Measurements from ENCODE around the gene NDUFB1. TPM values are rescaled to one million over a fixed set of nuclear protein-coding genes. Genes with fewer than 3 reads are reported as not detected.
A peak's percentile ranks its signal among the peaks of the same experiment; 100 is the strongest.

NDUFB1 gene
- total and polyA plus RNA-seq, 2 of the 13 experiments (the other 11 are each of a cell fraction or from before 2014, with no cell fraction given) = 181 to 281 TPM

DNA sequence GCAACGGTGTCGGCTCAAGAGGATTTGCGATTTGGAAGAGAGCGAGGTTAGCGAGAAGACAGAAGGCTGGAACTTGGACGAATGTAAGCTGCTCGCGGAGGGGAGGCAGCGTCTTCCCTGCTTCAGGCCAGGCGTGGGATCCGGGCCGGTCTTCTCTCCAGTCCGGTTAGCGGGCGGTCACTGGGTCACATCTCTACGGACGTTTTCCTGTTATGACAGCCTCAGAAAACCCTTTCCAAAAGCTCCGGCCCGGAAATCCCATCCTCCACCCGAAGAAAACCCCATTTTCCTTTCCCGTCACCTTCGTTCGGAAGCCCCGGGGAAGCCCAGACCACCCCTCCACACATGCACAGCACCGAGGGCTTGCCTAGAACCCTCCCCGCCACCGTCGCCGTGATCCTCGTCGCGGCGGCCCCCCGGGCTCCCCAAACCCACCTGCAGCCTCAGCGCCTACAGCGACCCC, 268 bp downstream of the NDUFB1 start (continued):
- TF ChIP-seq, protein P1, sequence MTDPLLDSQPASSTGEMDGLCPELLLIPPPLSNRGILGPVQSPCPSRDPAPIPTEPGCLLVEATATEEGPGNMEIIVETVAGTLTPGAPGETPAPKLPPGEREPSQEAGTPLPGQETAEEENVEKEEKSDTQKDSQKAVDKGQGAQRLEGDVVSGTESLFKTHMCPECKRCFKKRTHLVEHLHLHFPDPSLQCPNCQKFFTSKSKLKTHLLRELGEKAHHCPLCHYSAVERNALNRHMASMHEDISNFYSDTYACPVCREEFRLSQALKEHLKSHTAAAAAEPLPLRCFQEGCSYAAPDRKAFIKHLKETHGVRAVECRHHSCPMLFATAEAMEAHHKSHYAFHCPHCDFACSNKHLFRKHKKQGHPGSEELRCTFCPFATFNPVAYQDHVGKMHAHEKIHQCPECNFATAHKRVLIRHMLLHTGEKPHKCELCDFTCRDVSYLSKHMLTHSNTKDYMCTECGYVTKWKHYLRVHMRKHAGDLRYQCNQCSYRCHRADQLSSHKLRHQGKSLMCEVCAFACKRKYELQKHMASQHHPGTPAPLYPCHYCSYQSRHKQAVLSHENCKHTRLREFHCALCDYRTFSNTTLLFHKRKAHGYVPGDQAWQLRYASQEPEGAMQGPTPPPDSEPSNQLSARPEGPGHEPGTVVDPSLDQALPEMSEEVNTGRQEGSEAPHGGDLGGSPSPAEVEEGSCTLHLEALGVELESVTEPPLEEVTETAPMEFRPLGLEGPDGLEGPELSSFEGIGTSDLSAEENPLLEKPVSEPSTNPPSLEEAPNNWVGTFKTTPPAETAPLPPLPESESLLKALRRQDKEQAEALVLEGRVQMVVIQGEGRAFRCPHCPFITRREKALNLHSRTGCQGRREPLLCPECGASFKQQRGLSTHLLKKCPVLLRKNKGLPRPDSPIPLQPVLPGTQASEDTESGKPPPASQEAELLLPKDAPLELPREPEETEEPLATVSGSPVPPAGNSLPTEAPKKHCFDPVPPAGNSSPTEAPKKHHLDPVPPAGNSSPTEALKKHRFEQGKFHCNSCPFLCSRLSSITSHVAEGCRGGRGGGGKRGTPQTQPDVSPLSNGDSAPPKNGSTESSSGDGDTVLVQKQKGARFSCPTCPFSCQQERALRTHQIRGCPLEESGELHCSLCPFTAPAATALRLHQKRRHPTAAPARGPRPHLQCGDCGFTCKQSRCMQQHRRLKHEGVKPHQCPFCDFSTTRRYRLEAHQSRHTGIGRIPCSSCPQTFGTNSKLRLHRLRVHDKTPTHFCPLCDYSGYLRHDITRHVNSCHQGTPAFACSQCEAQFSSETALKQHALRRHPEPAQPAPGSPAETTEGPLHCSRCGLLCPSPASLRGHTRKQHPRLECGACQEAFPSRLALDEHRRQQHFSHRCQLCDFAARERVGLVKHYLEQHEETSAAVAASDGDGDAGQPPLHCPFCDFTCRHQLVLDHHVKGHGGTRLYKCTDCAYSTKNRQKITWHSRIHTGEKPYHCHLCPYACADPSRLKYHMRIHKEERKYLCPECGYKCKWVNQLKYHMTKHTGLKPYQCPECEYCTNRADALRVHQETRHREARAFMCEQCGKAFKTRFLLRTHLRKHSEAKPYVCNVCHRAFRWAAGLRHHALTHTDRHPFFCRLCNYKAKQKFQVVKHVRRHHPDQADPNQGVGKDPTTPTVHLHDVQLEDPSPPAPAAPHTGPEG (CRISPR knock-in tag; IDR thresholded peaks at IDR 0.05) = 0 out of 2 replicates have a peak, but pooled peaks have one; percentile 11
- TF ChIP-seq, protein P2, sequence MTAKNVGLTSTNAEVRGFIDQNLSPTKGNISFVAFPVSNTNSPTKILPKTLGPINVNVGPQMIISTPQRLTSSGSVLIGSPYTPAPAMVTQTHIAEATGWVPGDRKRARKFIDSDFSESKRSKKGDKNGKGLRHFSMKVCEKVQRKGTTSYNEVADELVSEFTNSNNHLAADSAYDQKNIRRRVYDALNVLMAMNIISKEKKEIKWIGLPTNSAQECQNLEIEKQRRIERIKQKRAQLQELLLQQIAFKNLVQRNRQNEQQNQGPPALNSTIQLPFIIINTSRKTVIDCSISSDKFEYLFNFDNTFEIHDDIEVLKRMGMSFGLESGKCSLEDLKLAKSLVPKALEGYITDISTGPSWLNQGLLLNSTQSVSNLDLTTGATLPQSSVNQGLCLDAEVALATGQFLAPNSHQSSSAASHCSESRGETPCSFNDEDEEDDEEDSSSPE (CRISPR knock-in tag; IDR thresholded peaks at IDR 0.05) = no peak
- TF ChIP-seq ZBTB42 (CRISPR knock-in tag; IDR thresholded peaks at IDR 0.05) = no peak
- peak; percentile 13 for TF ChIP-seq ZNF883 (CRISPR knock-in tag; IDR thresholded peaks at IDR 0.05; ENCODE audit: not compliant biosample characterization)
- 0 out of 2 replicates have a peak, but pooled peaks have one; percentile 17 for TF ChIP-seq ZNF558 (CRISPR knock-in tag; IDR thresholded peaks at IDR 0.05; ENCODE audit: borderline replicate concordance)
- TF ChIP-seq NKX3-1 (CRISPR knock-in tag; IDR thresholded peaks at IDR 0.05) = 0 out of 2 replicates have a peak, but pooled peaks have one; percentile 26
- no peak for TF ChIP-seq NCOA2 (CRISPR knock-in tag; IDR thresholded peaks at IDR 0.05)
- TF ChIP-seq, protein P3, sequence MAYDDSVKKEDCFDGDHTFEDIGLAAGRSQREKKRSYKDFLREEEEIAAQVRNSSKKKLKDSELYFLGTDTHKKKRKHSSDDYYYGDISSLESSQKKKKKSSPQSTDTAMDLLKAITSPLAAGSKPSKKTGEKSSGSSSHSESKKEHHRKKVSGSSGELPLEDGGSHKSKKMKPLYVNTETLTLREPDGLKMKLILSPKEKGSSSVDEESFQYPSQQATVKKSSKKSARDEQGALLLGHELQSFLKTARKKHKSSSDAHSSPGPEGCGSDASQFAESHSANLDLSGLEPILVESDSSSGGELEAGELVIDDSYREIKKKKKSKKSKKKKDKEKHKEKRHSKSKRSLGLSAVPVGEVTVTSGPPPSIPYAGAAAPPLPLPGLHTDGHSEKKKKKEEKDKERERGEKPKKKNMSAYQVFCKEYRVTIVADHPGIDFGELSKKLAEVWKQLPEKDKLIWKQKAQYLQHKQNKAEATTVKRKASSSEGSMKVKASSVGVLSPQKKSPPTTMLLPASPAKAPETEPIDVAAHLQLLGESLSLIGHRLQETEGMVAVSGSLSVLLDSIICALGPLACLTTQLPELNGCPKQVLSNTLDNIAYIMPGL (CRISPR knock-in tag; IDR thresholded peaks at IDR 0.05; ENCODE audit: borderline replicate concordance in 1 of 2, low read depth in 1 of 2) = 0 out of 4 replicates have a peak, but pooled peaks of 1 of the 2 experiments have one; percentile 4
- TF ChIP-seq, protein P4, sequence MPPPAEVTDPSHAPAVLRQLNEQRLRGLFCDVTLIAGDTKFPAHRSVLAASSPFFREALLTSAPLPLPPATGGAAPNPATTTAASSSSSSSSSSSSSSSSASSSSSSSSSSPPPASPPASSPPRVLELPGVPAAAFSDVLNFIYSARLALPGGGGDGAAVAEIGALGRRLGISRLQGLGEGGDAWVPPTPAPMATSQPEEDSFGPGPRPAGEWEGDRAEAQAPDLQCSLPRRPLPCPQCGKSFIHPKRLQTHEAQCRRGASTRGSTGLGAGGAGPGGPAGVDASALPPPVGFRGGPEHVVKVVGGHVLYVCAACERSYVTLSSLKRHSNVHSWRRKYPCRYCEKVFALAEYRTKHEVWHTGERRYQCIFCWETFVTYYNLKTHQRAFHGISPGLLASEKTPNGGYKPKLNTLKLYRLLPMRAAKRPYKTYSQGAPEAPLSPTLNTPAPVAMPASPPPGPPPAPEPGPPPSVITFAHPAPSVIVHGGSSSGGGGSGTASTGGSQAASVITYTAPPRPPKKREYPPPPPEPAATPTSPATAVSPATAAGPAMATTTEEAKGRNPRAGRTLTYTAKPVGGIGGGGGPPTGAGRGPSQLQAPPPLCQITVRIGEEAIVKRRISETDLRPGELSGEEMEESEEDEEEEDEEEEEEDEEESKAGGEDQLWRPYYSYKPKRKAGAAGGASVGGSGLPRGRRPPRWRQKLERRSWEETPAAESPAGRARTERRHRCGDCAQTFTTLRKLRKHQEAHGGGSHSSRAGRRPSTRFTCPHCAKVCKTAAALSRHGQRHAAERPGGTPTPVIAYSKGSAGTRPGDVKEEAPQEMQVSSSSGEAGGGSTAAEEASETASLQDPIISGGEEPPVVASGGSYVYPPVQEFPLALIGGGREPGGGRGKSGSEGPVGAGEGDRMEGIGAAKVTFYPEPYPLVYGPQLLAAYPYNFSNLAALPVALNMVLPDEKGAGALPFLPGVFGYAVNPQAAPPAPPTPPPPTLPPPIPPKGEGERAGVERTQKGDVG (CRISPR knock-in tag; IDR thresholded peaks at IDR 0.05; ENCODE audit: borderline replicate concordance) = 0 out of 2 replicates have a peak, but pooled peaks have one; percentile 39
- TF ChIP-seq, protein P5, sequence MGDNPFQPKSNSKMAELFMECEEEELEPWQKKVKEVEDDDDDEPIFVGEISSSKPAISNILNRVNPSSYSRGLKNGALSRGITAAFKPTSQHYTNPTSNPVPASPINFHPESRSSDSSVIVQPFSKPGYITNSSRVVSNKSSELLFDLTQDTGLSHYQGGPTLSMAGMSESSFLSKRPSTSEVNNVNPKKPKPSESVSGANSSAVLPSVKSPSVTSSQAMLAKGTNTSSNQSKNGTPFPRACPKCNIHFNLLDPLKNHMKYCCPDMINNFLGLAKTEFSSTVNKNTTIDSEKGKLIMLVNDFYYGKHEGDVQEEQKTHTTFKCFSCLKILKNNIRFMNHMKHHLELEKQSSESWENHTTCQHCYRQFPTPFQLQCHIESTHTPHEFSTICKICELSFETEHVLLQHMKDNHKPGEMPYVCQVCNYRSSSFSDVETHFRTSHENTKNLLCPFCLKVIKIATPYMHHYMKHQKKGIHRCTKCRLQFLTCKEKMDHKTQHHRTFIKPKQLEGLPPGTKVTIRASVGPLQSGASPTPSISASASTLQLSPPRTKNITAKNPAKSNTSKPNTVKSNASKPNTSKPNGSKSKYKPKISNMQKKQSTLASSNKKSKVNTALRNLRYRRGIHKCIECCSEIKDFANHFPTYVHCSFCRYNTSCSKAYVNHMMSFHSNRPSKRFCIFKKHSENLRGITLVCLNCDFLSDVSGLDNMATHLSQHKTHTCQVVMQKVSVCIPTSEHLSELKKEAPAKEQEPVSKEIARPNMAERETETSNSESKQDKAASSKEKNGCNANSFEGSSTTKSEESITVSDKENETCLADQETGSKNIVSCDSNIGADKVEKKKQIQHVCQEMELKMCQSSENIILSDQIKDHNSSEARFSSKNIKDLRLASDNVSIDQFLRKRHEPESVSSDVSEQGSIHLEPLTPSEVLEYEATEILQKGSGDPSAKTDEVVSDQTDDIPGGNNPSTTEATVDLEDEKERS (CRISPR knock-in tag; IDR thresholded peaks at IDR 0.05) = no peak
- TF ChIP-seq ZKSCAN5 (CRISPR knock-in tag; IDR thresholded peaks at IDR 0.05) = no peak
- no peak for TF ChIP-seq RFXANK (CRISPR knock-in tag; IDR thresholded peaks at IDR 0.05)
- TF ChIP-seq ARID2 (CRISPR knock-in tag; IDR thresholded peaks at IDR 0.05; ENCODE audit: borderline replicate concordance) = 0 out of 2 replicates have a peak, but pooled peaks have one; percentile 45

All from HepG2 (cell line).